GM19455 (cell line): Measurements from ENCODE around the gene OXSR1.
"Not testable (repeated sequence)": the region's sequence is repeated elsewhere in the genome, so short reads cannot be mapped to it uniquely, and the experiment has no call there.

Source experiments
- ATAC-seq: cut with Tn5 transposase; IDR thresholded peaks from one replicate; pipeline ENCODE4 v1.9.1; 2021; ENCODE audit not compliant: unreplicated experiment

OXSR1 gene

GRCh38 chr3:38265604-38266307, 100.4 kb downstream of the OXSR1 start, which contains the start of gene SLC22A13:
Gene SLC22A13, plus strand, starts transcription at chr3:38265812. Its CDS starts 49 bp downstream, at chr3:38265861.
- ATAC-seq: no peak

- no peak for ATAC-seq
These were observed 101.5 kb downstream of the OXSR1 start for GRCh38 chr3:38266810-38267209.

DNA sequence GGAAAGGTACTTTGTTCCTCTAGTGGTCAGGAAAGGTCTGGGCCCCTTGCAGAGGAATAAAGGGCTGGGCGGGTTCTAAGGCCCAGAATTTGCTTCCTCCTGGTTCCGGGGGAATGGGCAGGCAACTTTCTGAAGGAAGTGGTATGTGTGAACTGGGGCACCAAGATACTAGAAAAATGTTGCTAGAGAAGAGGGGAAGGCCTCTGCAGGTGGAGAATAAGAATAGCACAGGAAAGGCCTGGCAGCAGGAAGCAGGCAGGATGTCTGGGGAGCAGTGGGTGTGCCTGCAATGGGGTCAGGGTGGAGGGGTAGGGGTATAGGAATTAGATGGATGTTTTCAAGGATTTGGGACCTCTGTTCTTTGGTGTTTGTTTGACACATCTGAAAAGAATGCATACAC, 102.3 kb downstream of the OXSR1 start:
- ATAC-seq: no peak

GRCh38 chr3:38268087-38268486, 102.8 kb downstream of the OXSR1 start:
- ATAC-seq: no peak

DNA sequence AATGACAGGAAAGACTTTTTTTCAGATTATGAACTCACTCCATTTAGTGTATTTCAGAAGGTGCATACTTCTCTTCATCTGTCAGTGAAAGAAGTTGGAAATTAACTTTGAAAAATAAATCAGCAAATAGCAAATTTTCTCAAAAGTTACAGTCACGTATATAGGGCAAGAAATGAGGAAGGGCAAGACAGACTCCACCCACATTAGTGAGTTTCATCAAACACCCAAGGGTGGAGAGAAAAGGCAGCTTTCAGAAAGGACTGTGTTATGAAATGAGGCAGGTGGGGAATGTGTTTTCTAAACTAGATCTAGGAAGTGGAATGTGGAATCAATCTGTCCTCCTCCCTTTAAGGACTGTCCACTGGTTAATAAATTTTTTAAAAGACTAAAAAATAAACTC, 103.2 kb downstream of the OXSR1 start:
- ATAC-seq: no peak

GRCh38 chr3:38270606-38271005, 105.3 kb downstream of the OXSR1 start:
- no peak for ATAC-seq

GRCh38 chr3:38271553-38271952, 106.2 kb downstream of the OXSR1 start:
- no peak for ATAC-seq

- no peak for ATAC-seq
These were observed 109.7 kb downstream of the OXSR1 start for GRCh38 chr3:38274864-38275649.

GRCh38 chr3:38275658-38276057, 110.3 kb downstream of the OXSR1 start:
- ATAC-seq: no peak

- no peak for ATAC-seq
These were observed 111.0 kb downstream of the OXSR1 start for GRCh38 chr3:38276081-38276916.

GRCh38 chr3:38276917-38277630, 111.7 kb downstream of the OXSR1 start:
- ATAC-seq: no peak

- no peak for ATAC-seq
These were observed 113.5 kb downstream of the OXSR1 start for GRCh38 chr3:38278841-38279240.

DNA sequence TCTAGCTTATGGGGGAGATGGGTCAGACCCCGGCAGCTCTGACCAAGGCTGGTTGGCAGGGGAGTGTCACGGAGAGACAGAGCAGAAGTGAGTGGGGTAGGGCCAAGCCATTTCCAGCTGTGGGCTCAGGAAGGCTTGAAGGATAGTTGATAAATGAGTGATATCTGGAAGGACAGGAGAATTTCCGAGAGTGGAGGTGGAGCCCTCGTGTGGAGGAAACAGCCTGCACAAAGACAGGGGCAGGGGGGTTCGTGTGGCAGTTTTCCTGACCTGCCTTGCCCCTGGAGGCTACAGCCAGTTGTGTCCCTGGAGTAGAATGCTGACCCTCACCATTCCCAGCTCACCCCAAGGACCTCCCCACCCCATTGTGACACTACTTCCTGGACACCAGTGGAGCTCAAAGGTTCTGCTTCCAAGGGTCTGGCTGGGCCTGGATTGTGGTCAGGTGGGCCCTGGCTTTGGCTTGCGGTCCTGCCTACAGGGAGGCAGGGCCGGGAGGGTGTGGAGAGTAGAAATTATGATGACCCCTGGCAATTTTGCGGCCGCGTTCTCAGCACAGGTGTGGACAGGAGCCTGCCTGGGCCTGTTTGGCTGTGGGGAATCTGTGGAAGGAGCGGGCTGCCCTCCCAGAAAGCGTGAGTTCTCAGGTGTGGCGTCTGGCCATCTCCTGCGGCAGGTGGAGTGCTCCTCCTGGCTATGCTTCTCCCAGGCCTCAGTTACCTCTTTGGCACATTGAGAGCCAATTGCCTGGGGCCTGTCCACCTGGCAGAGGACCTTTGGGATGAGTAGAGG, 116.8 kb downstream of the OXSR1 start, which contains the start of gene SLC22A14:
TSS of gene SLC22A14 (plus strand) at position 400 of the 792 bp plus-strand sequence. CDS start 23,733 bp downstream, outside the sequence.
- ATAC-seq: no peak

- no peak for ATAC-seq
These were observed 118.7 kb downstream of the OXSR1 start for GRCh38 chr3:38283810-38284755.

GRCh38 chr3:38284756-38285150, 119.4 kb downstream of the OXSR1 start:
- no peak for ATAC-seq

DNA sequence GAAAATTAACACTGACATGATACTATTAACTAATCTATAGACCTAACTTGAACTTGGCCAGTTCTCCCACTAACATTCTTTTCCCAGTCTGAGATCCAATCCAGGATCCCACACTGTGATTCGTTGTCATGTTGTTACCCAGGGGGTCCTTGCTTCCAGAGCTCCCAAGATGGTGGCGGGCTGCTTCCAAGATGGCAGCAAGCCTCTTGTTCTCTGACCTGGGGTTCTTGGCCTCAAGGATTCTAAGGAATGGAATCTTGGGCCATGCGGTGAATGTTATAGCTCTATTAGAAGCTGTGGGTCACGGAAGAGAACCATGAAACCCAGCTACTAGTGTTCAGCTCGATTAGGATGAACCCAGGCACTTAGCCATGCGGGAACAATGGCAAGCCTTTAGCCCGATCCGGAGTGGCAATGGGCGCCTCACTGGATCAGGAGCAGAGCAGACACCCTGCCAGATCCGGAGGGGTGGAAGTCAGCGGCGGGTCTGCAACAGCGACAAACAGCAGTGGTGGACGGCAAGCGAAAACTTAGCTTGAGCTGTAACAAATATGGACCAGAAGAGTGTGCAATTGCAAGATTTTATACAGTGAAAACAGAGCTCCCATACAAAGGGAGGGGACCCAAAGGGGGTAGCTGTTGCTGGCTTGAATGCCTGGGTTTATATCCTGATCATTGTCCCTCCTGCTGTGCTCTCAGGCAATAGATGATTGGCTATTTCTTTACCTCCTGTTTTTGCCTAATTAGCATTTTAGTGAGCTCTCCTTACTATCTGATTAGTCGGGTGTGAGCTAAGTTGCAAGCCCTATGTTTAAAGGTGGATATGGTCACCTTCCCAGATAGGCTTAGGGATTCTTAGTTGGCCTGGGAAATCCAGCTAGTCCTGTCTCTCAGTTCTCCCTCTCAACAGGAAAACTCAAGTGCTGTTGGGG, 124.2 kb downstream of the OXSR1 start:
- ATAC-seq: not testable (repeated sequence)

- ATAC-seq: not testable (repeated sequence)
These were observed 131.7 kb downstream of the OXSR1 start for GRCh38 chr3:38297053-38297452.

GRCh38 chr3:38297537-38297936, 132.2 kb downstream of the OXSR1 start:
- no peak for ATAC-seq
